Activated CD8-positive, alpha-beta memory T cell treated with anti-CD3 and anti-CD28 coated beads for 36 hours (primary cell): ENCODE data around the gene OR5K2. TPM values are rescaled to one million over a fixed set of nuclear protein-coding genes. Genes with fewer than 3 reads are reported as not detected.

Experiments
- CTCF ChIA-PET: fragments of 350-600 bp; sonication (Branson Sonifier 250); formaldehyde crosslinking; loops from one replicate; lab custom pipeline; 2021; ENCODE audit warnings: antibody characterized with exemption; lab: Charles Lee
- POLR2A ChIA-PET: fragments of 350-600 bp; sonication (Branson Sonifier 250); formaldehyde crosslinking; loops from one replicate; lab custom pipeline; 2021; ENCODE audit warnings: antibody characterized with exemption; lab: Charles Lee
- total RNA-seq, 2 experiments: library from RNA; stranded (reverse); gene quantifications; one replicate each; pipeline ENCODE4 v1.2.3, GENCODE V29; 2021

The OR5K2 gene
- total RNA-seq, 2 experiments from 2014 or later = not detected

DNA sequence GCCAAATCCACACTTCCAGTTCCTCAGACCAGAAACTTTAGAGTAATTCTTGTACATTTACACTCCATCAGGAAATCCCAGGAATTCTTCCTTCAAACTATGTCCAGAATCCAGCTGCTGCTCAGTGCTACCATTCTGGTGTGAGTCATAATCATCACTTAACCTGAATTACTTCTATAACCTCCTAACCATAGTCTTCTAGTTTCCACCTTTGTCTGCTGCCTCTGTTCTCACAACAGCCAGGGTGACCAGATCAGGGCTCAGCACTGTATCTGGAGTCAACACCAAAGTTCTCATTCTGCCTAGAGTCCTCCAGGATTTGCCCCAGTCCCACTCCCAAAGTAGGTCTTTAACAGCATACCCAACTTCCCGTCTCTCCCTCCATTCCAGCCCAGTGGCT is 21.9 kb downstream of the OR5K2 start:
- ChIA-PET CTCF (interaction anchor here (0.9 kb wide), 2 partner anchors 10 to 18 kb away, joined by 3 read pairs; no protein-coding TSS in a partner anchor), POLR2A (interaction anchor here (1.0 kb wide), 1 partner anchor 38 kb away, joined by 5 read pairs; no protein-coding TSS in a partner anchor)

DNA sequence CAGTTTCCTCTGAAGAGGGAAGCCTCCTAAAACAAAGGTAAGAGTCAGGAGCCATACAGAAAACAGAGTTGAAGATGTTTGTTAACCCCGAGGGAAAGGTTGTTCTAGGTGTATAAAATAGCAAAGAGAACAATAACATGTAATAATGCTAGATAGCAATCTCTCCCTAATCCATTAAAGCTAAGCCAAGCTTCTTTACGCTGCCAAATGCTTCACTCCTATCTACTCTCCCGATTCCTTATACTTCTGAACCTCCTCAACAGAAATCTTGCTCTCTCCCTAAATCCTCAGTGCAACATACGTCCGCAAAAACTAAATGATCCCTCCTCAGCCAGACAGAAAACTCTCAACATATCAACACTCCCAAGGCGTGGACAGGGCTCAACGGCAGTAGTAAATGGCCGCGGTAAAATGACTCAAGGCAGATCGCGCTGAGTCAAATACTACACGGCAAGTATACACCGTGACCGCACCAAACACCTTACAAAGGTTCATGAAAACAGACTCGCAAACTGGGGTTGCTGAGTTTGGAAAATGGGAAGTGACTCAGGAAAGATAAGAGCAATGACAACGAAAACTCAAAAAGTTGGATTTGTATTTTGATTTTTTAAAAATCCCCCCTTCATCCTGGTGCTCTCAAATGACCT is 24.5 kb downstream of the OR5K2 start:
- ChIA-PET POLR2A (interaction anchor here (0.6 to 2.2 kb wide), 6 partner anchors 14 to 43 kb away, joined by 5 to 17 read pairs (median 7); no protein-coding TSS in a partner anchor), CTCF (interaction anchor here (0.6 to 2.0 kb wide), 3 partner anchors 13 to 34 kb away, joined by 3 to 7 read pairs (median 5); no protein-coding TSS in a partner anchor)

DNA sequence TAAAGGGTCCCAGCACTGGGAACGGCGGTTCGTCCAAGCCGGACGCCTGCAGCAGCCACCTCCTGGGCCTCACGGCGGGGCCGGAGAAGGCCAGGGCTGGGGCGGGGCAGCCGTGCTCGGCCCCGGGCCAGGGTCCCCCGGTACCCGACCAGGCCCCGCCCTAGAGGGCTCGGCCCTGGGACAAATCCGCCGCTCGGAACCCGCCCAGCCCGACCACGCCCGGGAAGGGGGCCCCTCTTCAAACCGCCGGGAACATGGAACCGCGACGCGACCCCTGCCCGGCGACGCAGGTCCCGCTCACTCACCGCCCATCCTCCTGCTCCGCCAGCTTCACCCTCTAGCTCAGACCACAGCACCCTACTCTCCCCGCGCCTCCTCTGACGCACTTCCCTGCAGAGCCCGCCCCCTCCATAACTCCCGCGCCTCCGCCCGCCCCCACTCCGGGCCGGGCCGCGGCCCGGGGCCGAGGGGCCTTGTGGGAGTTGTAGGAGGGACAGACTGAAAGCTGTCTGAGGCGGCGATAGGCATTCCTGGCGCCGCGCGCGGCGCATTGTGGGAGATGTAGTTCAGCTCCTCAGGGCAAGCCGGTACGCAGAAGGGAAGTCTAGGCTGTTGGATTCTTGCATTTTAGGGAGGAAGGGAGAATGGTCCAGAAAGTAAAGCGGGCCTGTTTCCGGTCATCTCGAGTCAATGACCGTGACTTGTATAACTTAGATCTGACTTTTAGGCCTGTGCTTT is 25.2 kb downstream of the OR5K2 start, which contains the start of gene CLDND1:
Gene CLDND1, minus strand, starts transcription at position 359 of the 738 bp plus-strand sequence. CDS start 1,478 bp downstream, outside the sequence.
- POLR2A ChIA-PET = interaction anchor here (0.6 to 2.2 kb wide), 11 partner anchors 10 to 71 kb away, joined by 3 to 17 read pairs (median 5); partner anchors contain the start of gene CPOX
- CTCF ChIA-PET = interaction anchor here (0.8 to 2.0 kb wide), 5 partner anchors 10 to 68 kb away, joined by 3 to 7 read pairs (median 3); no protein-coding TSS in a partner anchor

DNA sequence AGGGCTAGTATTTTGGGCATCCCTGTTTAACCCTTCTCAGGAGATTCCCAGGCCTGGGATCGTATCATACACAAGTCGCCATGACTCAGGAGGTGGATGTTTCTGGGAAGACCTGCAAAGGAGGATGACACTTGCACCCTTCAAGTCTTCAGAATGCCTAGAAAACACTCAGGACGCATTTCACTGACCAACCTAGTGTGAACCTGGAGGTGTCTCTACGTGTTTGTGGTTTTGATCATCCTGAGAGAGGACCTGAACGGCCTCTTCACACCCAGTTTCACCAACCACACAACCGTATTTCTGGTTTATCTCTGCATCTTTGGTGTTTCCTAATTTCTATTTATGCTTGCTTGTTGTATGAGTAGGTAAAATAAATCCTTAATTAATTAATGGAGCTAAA is 28.0 kb downstream of the OR5K2 start:
- CTCF ChIA-PET = no interaction called here
- POLR2A ChIA-PET = no interaction called here

DNA sequence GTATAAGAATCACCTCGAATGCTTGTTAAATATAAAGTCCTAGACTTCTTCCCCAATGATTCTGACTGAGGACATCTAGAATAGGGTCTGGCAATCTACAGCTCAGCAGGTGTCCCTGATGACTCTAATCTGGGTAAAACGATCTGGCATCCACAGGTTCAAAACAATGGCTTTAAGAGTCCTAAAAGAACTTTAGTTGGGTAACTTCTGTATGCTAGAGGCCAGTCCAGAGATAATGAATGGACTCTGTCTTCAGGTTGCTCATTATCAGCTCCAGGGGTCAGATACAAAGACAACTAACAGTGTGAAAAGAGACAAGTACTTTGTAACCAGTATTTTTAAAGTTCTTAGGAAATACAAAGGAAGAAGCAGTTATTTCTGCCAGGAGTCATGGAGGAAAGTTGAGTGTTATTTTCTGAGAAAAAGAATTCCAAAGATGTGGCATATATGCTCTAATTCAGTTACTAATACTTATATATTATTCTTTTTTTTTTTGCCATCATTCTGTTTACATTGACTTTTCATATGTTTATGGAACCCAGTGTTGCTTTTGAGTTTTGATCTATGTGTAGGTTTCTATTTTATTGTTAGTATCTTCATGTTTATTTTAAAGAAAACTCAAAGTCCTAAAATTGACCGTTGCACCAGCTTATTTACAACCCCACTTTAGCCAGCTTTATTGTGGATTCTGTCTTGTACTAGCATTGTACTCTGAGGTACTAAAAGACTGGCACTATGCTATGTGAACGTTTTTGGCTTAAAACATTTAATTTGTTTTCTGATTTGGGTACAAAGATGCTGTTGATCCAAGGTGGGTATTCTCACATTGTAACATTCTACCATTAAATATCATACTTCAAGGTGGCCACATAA is 31.2 kb downstream of the OR5K2 start:
- ChIA-PET POLR2A (interaction anchor here (1.1 kb wide), 1 partner anchor 26 kb away, joined by 9 read pairs; no protein-coding TSS in a partner anchor), CTCF (interaction anchor here (0.8 kb wide), 1 partner anchor 9 kb away, joined by 3 read pairs; no protein-coding TSS in a partner anchor)

DNA sequence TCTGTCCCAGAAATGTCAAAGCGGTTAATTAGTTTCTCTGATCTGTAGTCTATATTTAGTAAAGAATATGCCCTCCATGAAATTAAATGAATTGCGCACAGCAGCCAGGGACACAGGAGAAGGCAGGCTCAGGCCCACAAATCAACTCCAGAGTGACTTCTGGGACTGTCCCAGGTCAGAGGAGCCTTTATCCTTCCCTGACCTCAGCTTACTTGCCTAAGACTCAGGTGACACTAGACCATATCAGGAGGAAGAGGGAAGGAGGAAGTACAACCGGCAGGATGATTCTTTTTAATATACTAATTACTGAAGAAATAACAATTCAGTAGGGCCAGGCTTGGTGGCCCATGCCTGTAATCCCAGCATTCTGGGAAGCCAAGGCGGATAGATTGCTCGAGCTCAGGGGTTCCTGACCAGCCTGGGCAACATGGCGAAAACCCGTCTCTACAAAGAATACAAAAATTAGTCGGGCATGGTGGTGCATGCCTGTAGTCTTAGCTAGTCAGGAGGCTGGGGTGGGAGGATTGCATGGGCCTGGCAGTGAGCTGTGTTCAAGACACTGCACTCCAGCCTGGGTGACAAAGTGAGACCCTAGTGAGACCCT is 32.5 kb downstream of the OR5K2 start:
- ChIA-PET POLR2A (no interaction called here), CTCF (interaction anchor here (0.8 kb wide), 1 partner anchor 10 kb away, joined by 3 read pairs; no protein-coding TSS in a partner anchor)

DNA sequence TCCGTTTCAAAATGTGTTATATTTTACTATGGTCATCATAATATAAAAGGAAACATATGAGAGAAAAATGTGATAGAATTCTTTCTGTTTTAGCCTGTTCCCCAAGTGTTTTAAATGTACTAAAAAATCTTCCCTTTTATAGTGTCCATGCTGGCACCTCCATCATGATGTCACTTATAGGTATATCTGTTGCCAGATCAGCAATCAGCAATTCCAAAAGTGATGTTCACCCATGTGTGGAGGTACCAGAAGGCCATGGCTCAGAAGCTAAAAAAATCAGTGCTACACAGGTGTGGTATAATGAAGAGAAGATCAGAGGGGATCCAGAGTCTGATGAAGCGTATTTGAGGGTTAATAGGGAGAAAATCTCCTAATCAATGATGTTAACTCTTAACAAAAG is 33.2 kb downstream of the OR5K2 start:
- CTCF ChIA-PET = no interaction called here
- POLR2A ChIA-PET = no interaction called here

DNA sequence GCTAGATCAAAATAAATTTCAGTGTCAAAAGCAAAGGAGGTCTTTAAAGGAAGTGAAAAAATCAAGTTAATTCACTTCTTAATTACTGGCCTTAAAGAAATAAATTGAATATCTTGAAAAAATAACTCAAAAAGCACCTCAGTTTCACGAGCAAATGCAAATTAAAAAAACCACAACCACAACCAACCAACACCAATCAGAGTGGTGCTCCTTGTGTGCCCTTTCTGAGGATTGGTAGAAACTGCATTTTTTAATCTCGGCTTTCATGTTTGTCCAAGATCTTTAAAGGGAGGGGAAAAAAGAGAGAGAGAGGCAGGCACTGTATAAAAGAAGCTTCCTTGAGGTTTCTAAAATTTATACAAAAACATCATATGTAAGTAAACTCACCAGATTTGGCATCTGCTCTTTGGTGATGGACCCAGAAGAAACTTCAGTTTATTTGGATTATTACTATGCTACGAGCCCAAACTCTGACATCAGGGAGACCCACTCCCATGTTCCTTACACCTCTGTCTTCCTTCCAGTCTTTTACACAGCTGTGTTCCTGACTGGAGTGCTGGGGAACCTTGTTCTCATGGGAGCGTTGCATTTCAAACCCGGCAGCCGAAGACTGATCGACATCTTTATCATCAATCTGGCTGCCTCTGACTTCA is 34.3 kb downstream of the OR5K2 start, which contains the start of gene GPR15:
Gene GPR15, plus strand, starts transcription at position 357 of the 653 bp plus-strand sequence. Its CDS starts 56 bp downstream, at position 413.
- ChIA-PET CTCF (interaction anchor here (0.6 kb wide), 1 partner anchor 498 kb away, joined by 3 read pairs; no protein-coding TSS in a partner anchor), POLR2A (interaction anchor here (1.8 kb wide), 1 partner anchor 24 kb away, joined by 16 read pairs; no protein-coding TSS in a partner anchor)

DNA sequence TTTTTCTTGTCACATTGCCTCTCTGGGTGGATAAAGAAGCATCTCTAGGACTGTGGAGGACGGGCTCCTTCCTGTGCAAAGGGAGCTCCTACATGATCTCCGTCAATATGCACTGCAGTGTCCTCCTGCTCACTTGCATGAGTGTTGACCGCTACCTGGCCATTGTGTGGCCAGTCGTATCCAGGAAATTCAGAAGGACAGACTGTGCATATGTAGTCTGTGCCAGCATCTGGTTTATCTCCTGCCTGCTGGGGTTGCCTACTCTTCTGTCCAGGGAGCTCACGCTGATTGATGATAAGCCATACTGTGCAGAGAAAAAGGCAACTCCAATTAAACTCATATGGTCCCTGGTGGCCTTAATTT is 34.8 kb downstream of the OR5K2 start:
- ChIA-PET CTCF (interaction anchor here (0.6 kb wide), 1 partner anchor 499 kb away, joined by 3 read pairs; no protein-coding TSS in a partner anchor), POLR2A (interaction anchor here (0.6 to 1.8 kb wide), 2 partner anchors 9 to 24 kb away, joined by 3 to 16 read pairs; partner anchors contain the start of gene CLDND1)

DNA sequence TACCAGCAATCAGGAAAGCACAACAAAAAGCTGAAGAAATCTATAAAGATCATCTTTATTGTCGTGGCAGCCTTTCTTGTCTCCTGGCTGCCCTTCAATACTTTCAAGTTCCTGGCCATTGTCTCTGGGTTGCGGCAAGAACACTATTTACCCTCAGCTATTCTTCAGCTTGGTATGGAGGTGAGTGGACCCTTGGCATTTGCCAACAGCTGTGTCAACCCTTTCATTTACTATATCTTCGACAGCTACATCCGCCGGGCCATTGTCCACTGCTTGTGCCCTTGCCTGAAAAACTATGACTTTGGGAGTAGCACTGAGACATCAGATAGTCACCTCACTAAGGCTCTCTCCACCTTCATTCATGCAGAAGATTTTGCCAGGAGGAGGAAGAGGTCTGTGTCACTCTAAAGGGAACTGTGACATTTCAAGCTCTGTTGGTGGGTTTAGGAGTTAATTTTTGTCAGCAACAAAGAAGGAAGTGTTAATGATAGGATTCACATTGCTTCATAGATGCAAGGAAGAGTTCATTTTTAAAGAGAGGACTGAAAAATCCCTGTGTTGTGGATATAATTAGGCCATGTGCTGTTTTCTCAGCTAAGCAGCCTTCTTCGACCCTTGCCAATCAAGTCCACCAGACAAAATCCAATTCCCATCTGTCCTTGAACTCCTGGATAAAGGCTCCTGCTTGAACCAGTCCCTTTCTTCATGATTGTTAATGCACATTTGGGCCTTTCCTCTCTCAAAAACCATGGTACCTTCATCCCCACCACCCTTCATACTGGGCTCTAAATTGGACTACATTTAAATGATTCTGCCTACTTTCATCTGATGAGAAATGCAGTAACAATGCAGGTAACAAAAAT is 35.5 kb downstream of the OR5K2 start:
- POLR2A ChIA-PET = interaction anchor here (0.6 to 1.8 kb wide), 3 partner anchors 10 to 32 kb away, joined by 3 to 16 read pairs (median 4); partner anchors contain the start of gene CLDND1
- CTCF ChIA-PET = interaction anchor here (1.0 kb wide), 1 partner anchor 10 kb away, joined by 3 read pairs; the partner anchor contains the start of gene CLDND1

DNA sequence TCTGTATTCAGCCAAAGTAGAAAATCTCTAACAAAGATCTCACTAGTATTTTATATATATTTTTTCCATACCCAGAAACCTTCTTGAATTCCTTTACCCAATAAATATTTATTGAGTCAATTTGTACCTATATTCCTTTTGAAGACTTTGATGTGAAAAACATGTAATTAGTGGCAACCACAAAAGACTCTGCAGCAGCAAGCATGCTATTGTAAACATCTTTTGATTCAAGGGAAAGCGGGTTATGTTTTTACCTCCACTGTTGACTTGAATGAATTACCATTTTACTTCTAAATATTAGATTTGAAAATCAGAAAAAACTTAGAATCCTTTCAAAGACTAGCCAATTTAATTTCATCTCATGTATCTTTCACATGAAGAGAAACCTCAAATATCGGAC is 36.7 kb downstream of the OR5K2 start:
- CTCF ChIA-PET = no interaction called here
- POLR2A ChIA-PET = no interaction called here

DNA sequence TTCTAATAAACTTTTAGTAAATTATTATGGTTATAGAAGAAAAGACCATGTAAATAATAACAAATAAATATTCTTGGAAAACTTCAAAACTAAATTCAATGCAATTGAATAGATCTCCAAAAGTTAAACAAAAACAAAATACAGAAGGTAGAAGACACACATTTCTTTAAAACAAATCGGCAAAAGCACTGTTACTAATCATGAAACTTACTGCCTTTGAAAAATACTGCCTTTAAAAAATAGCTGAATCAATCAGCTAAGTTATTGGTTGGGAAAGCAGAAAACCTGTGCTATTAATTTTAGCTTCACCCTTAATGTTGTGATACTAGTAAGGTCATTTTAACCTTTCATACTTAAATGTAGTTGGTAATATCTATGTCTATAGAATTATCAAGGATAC is 37.3 kb downstream of the OR5K2 start:
- CTCF ChIA-PET = interaction anchor here (0.7 kb wide), 1 partner anchor 23 kb away, joined by 3 read pairs; no protein-coding TSS in a partner anchor
- POLR2A ChIA-PET = interaction anchor here (1.4 to 4.5 kb wide), 2 partner anchors 21 to 59 kb away, joined by 3 to 52 read pairs; partner anchors contain the start of gene CPOX

DNA sequence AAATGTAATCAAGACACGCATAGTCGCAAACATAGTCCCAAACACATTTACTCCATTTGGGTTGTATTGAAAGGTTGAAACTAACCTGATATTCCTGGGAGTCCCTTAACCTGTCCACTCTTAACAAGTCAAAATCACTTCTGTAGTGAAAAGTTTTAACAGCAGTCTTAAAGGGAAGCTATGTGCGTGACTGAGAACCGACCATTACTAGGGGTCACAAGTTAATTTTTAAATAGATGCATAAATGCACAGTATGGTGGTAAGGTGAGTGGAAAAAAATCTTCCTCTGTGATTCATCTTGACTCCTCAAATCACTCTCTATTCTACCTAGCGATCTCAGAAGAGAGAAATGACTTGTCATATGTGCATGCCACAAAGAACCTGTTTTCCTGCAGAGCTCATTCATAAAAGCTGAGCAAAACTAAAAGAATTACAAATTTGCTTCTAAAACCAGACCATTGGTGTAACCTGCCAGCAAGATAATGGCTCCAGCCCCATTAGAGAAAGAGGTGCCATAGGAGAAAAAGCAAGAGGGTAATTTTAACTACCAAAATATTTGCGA is 39.1 kb downstream of the OR5K2 start:
- CTCF ChIA-PET = interaction anchor here (0.8 to 1.9 kb wide), 6 partner anchors 10 to 498 kb away, joined by 3 to 6 read pairs (median 3); no protein-coding TSS in a partner anchor
- POLR2A ChIA-PET = interaction anchor here (1.2 to 4.5 kb wide), 4 partner anchors 10 to 27 kb away, joined by 6 to 52 read pairs (median 9); partner anchors contain the start of gene CLDND1

DNA sequence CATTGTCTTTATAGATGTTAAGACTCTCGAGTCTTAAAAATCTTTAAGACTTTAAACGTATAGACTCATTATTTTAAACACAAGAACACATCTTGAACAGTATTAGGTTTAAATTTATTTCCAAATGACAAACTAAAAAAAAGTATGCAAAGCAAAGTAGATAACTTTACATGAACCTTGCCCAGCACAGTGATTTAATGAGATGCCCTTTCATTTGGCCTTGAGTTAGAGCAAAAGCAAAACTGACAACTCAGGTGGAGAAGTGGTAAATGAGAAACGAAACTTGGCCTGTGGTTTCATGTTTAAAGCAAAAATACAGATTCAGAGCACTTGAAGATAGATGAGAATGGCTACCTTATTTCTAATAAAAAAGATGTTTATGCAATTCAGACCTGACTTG is 42.9 kb downstream of the OR5K2 start:
- CTCF ChIA-PET = no interaction called here
- POLR2A ChIA-PET = no interaction called here

DNA sequence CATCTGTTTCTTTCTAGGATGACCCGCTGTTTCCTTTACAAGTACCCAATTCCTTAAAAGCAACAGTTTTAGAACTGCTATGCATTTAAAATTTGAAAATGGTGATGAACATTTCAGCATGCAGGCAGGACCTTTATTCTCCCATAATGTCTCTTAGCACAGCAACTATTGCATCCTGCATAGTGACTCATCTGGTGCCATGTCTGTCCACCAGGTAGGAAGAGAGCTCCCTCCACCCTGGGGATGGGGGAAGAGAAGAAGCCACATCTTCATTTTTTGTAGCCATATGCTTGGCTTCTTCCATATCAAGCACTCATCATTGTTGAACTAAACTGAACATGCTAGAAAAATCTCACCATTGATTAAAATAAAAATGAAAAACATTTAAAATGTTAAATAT is 44.2 kb downstream of the OR5K2 start:
- CTCF ChIA-PET = no interaction called here
- POLR2A ChIA-PET = interaction anchor here (0.6 to 1.3 kb wide), 3 partner anchors 12 to 22 kb away, joined by 3 to 5 read pairs (median 4); no protein-coding TSS in a partner anchor

DNA sequence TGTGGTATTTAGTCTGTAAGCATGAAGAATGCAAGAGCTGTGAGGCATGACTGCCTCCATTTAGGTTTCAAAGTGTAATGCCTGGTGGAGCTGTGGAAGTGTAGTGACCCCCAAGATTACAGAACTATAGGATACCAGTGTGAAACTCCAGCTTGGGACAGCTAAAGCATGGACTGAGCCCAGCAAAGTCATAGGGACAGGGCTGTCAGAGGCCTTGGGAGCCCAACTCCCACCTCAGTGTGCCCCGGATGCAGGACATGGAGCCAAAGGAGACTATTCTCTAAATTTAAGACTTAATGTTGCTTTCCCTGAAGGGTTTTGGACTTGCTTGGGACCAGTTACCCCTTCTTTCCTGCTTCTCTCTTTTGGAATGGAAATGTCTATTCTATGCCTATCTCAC is 45.1 kb downstream of the OR5K2 start:
- ChIA-PET POLR2A (interaction anchor here (1.0 to 1.3 kb wide), 2 partner anchors 13 to 20 kb away, joined by 3 to 5 read pairs; no protein-coding TSS in a partner anchor), CTCF (no interaction called here)
